Tibial nerve (tissue), 4 donors: Measurements from ENCODE around the gene EXOC4. TPM values are rescaled to one million over a fixed set of nuclear protein-coding genes. Genes with fewer than 3 reads are reported as not detected.

Source experiments
- DNase-seq, 2 donors: peaks; one replicate each; pipeline ENCODE4 v3.0.0-alpha.2; 2019; ENCODE audit warnings: low spot score in 2 of 2
- H3K27ac ChIP-seq, 4 donors: fragments of 200-600 bp; sonication (generic) in 3 of 4; one replicate each; pipeline ENCODE4 v1.5.1; 2017 to 2019; ENCODE audit warnings: mild to moderate bottlenecking in 1 of 4
- H3K27me3 ChIP-seq, 2 donors: fragments of 200-600 bp; sonication (generic) in 1 of 2; one replicate each; pipeline versions ENCODE4 v1.5.1 to v1.6.0; 2017 to 2019
- H3K36me3 ChIP-seq, 3 donors: fragments of 200-600 bp; sonication (generic); one replicate each; pipeline ENCODE4 v1.5.1; 2018 to 2019
- H3K4me1 ChIP-seq, 4 donors: fragments of 200-600 bp; sonication (generic) in 3 of 4; one replicate each; pipeline ENCODE4 v1.5.1; 2017 to 2019
- H3K4me3 ChIP-seq, 4 donors: fragments of 200-600 bp; sonication (generic) in 3 of 4; one replicate each; pipeline ENCODE4 v1.5.1; 2017 to 2019; ENCODE audit warnings: mild to moderate bottlenecking in 1 of 4, moderate library complexity in 1 of 4
- H3K9me3 ChIP-seq, 4 donors: fragments of 200-600 bp; sonication (generic) in 3 of 4; one replicate each; pipeline ENCODE4 v1.5.1; 2017 to 2019
- CTCF ChIP-seq, 5 experiments: fragments of 200-600 bp in 3 of 5; fragments of 450-650 bp in 2 of 5; sonication (generic) in 3 of 5; IDR thresholded peaks; one replicate each; pipeline ENCODE4 v1.5.1; 2016 to 2019; ENCODE audit warnings: antibody characterized with exemption in 5 of 5, mild to moderate bottlenecking in 3 of 5, moderate library complexity in 2 of 5
- EP300 ChIP-seq, 2 donors: sonication (generic); formaldehyde crosslinking; IDR thresholded peaks; one replicate each; pipeline ENCODE4 v1.6.1; 2017; ENCODE audit warnings: antibody characterized with exemption in 2 of 2, mild to moderate bottlenecking in 1 of 2
- POLR2A ChIP-seq, 2 donors: fragments of 450-650 bp; IDR thresholded peaks; one replicate each; pipeline ENCODE4 v1.6.1; 2017; ENCODE audit warnings: antibody characterized with exemption in 2 of 2, mild to moderate bottlenecking in 2 of 2, moderate library complexity in 2 of 2
- WGBS, 2 donors: methylation state at CpG; one replicate each; pipeline ENCODE4 v1.1.5; 2018; 5-methylcytosine and 5-hydroxymethylcytosine counted together
- total RNA-seq, 4 donors: library from RNA; depleted of rRNA; stranded (reverse); fragments of >200 nt; gene quantifications; one replicate each; pipeline ENCODE4 v1.1.0, GENCODE V29; 2016

Gene EXOC4
- total RNA-seq, 4 donors from 2014 or later = 70.0 to 104 (median 85.8) TPM

DNA sequence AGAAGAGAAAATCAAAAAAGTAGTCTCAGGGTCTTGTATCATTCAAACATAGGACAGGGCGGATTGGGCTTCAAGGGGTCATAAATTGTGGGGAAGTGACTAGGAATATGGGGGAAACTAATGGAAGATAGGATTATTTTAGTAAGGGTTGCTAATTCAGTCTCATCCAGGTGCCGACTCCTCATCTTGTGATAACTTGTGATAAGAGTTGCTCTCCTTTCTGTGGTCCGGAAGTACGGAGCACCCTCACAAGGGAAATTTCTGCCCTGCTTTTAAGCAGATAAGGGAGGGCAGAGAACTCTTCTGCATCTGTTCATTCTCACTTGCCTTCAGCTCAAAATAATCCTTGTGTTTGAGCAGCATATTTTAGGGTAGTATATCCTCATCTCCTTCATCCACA is 437.9 kb downstream of the EXOC4 start:
- no peak for DNase-seq
- no peaks in the 10 kb centered on the region for H3K9me3 ChIP-seq
- H3K36me3 ChIP-seq = no peaks in the 10 kb centered on the region
- no peaks in the 10 kb centered on the region for H3K27me3 ChIP-seq
- H3K4me3 ChIP-seq = no peak overlapping the region
- peaks cover 0 to 16% (median 3%) of the 10 kb centered on the region in 4 donors for H3K4me1 ChIP-seq
- no peak overlapping the region for H3K27ac ChIP-seq
- WGBS, 2 donors = 92 to 94% methylated on average over 4 of the region's 4 CpGs
- TF ChIP-seq POLR2A (IDR thresholded peaks at IDR 0.05) = no peak
- no peak for TF ChIP-seq EP300 (IDR thresholded peaks at IDR 0.05)
- TF ChIP-seq CTCF (IDR thresholded peaks at IDR 0.05) = no peak

DNA sequence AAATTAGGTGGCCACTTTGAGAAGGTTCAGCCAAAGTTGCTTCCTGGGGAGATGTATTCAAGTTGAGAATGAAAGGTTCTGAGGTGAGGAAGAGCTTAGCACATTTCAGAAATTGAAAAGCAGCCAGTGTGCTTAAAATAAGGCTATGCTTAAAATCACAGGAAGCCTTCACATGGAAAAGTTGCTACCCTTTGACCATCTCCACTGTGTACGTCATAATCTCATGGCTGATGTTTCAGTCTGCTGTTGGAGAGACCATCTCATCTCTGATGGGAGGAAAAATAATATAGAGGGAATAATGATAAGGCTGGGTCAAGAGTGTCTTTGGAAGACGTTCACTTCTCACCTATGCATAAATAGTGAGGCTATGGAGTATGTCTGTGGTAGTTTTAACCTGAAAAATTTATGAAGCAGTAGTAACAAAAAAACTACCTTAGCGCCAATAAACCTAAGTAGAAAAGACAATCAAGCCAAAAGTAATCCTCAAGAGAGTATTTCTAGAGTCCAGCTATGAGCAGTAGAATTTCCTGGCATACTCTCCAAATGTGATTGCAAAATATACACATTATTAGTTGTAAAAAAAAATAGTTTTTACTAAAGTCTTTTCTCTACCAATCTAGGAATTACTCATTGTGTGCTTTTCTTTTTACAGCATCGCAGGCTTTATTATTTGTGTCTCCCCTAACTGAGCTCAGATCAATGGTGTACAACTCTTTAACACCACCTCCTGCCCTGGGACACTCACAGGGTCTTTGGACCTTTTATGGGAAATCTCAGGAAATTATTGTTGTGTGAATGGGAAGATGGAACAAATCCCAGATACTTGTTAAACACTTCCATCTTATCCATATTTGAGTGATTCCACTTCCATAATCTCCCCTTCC is 439.1 kb downstream of the EXOC4 start:
- Histone ChIP-seq H3K36me3 (no peaks in the 10 kb centered on the region), H3K27ac (no peak overlapping the region), H3K9me3 (no peaks in the 10 kb centered on the region), H3K4me1 (peaks cover 0 to 16% (median 3%) of the 10 kb centered on the region in 4 donors), H3K27me3 (no peaks in the 10 kb centered on the region), H3K4me3 (no peak overlapping the region)
- TF ChIP-seq EP300 (IDR thresholded peaks at IDR 0.05) (no peak), POLR2A (IDR thresholded peaks at IDR 0.05) (no peak), CTCF (IDR thresholded peaks at IDR 0.05) (no peak)
- WGBS, 2 donors = 68 to 69% methylated on average over 4 of the region's 4 CpGs
- no peak for DNase-seq

- Histone ChIP-seq H3K36me3 (no peaks in the 10 kb centered on the region), H3K4me3 (no peak overlapping the region)
- 88 to 93% methylated on average over 5 of the region's 5 CpGs for WGBS, 2 donors
Measured at GRCh38 chr7:133693281-133693680, 440.4 kb downstream of the EXOC4 start.

DNA sequence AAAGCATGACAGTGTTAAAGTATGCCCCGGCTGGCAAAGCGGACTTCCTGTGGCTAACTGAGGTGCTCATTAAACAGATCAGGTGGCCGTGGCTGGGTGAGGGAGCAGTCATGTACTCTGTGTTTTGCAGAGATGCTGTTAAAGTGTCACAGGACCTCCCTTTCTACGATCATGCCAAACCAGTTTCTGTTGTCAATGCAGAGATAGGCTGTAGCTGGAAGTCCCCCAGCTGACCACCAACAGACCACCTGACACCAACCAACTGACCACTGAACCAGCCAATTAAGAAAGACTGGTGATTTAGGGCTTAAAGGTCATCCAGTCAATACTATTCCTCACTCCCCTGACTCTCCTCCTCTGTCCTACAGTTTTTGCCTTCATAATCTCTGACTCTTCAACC is 443.2 kb downstream of the EXOC4 start:
- Histone ChIP-seq H3K27me3 (no peaks in the 10 kb centered on the region), H3K27ac (no peak overlapping the region), H3K4me3 (no peak overlapping the region), H3K9me3 (no peaks in the 10 kb centered on the region), H3K36me3 (no peaks in the 10 kb centered on the region), H3K4me1 (peaks cover 0 to 8% (median 0%) of the 10 kb centered on the region in 4 donors)
- TF ChIP-seq CTCF (IDR thresholded peaks at IDR 0.05) = no peak
- no peak for TF ChIP-seq POLR2A (IDR thresholded peaks at IDR 0.05)
- no peak for TF ChIP-seq EP300 (IDR thresholded peaks at IDR 0.05)
- 75 to 84% methylated on average over 4 of the region's 4 CpGs for WGBS, 2 donors
- DNase-seq = no peak

More at GRCh38 chr7:133693281-133693680, 440.4 kb downstream of the EXOC4 start:
- Histone ChIP-seq H3K27me3 (no peaks in the 10 kb centered on the region), H3K27ac (no peak overlapping the region), H3K4me1 (peaks cover 0 to 16% (median 3%) of the 10 kb centered on the region in 4 donors), H3K9me3 (no peaks in the 10 kb centered on the region)
- DNase-seq = no peak
- TF ChIP-seq CTCF (IDR thresholded peaks at IDR 0.05) = no peak
- no peak for TF ChIP-seq POLR2A (IDR thresholded peaks at IDR 0.05)
- TF ChIP-seq EP300 (IDR thresholded peaks at IDR 0.05) = no peak

DNA sequence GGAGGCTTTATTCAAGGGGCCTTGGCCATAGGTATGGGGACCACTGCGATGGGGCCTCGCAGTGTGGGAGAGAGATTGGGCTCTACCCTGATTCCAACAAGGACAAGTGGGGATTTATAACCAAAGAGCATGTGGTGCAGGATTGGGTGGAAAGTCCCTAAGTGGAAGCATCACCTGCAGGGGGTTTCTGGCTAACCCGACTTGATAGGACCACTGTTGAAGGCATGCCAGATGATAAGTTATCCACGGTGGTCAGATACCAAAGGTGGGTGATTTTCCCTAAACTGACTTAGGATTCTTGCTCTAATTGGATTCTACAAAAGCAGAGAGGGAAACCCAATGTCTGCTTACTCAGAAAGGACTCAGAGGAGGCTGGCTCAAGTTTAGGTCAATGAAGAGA is 444.7 kb downstream of the EXOC4 start:
- TF ChIP-seq CTCF (IDR thresholded peaks at IDR 0.05) (no peak), POLR2A (IDR thresholded peaks at IDR 0.05) (no peak), EP300 (IDR thresholded peaks at IDR 0.05) (no peak)
- Histone ChIP-seq H3K36me3 (no peaks in the 10 kb centered on the region), H3K9me3 (no peaks in the 10 kb centered on the region), H3K4me3 (no peak overlapping the region), H3K4me1 (no peaks in the 10 kb centered on the region), H3K27me3 (no peaks in the 10 kb centered on the region), H3K27ac (no peak overlapping the region)
- no peak for DNase-seq
- WGBS, 2 donors = 94 to 96% methylated on average over 4 of the region's 4 CpGs
